ENCODE data around the gene STX11.
"Not testable (repeated sequence)": the region's sequence is repeated elsewhere in the genome, so short reads cannot be mapped to it uniquely, and the experiment has no call there.

The STX11 gene
- total RNA-seq: 36.0 to 324 (median 103) reads per million in 17 experiments

DNA sequence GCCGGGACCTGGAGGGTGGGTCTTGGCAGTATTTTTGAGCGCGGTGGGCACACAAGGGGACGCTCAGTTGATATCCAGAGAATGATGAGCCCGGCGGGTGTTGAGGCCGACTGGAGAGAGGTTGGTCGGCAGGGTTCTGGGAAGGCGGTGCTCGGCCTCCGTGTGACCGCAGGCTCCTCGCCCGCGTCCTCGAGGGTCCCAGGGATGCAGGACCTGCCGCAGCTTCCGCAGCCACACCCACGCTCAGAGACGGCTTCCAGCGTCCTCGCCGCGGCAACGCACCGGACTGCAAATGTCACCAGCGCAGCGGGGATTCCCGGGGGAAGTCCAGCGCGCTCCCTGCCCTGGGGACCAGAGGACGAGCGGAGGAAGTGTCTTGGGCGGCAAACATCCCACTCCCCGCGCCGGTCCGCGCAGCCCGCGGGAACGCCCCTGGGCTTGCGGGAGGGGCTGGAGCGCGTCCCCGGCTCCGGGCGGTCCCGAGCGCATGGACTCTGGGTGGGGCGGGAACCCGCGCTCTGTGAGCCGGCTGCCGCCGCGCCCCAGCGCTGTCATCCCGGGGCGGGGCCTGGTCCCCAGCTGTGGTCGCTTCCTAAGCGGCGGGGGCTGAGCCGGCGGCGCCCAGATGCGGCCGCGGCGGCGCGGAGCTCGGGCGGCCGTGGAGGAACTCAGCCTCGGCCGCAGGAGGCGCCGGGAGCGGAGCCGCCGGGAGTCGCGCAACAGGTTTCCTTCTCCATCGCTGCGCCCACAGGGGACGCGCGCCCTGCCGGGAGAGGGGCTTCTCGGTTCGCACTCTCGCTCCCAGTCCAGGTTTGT lies at the start of gene STX11:
STX11 (plus strand) TSS at position 624 of the 816 bp plus-strand sequence. CDS start 36,111 bp downstream, outside the sequence.
- DNase-seq: peak; percentile 94 to 97 (median 96)

- DNase-seq: no peak
These were observed 47.2 kb upstream of the STX11 start for GRCh38 chr6:144103026-144103563.

DNA sequence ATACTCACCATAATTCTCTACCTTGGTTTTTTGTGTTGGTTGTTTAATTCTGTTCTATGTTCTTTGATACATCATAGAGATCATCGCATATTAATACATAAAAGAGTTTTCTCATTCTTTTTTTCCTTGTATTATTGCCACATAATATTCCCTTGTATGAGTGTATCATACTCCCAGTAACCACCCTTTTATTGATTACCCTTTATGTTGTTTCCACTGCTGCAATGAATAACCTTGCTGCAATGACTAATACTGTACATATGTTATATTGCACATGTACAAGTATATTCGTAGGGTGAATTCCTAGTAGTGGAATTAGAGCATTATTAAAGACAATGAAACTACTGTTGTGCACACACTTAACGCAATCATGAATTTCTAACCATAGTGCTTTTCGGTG lies 45.8 kb upstream of the STX11 start:
- DNase-seq: no peak

DNA sequence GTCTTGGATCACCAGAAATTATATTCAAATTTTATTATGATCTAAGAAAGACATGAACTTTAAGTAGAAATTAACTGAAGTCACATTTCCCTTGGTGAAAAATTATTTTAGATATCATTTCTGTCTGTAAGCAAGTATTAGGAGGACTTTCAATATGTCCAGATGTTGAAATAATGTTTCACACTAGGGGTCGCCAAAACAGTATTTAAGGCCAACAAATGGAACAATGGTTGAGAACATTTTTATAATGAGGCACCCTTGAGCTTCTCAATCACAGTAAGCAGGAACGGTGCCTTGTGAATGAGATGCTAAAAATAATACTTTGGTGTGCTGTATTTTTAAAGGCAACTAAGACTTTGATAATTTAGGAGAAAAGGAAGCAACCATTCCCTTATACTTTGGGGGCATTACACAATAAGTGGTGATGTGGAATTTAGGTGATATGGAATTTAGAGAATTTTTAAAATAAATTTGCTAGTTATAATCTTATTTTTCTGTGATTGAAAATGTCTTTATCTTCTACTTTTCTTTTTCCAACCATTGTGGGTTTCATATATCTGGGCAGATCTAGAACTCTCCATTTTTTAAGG lies 45.3 kb upstream of the STX11 start:
- DNase-seq: peak; percentile 60 to 92 (median 87)

GRCh38 chr6:144106206-144106605 lies 44.1 kb upstream of the STX11 start:
- no peak for DNase-seq

GRCh38 chr6:144110210-144110609 lies 40.1 kb upstream of the STX11 start:
- no peak for DNase-seq

DNA sequence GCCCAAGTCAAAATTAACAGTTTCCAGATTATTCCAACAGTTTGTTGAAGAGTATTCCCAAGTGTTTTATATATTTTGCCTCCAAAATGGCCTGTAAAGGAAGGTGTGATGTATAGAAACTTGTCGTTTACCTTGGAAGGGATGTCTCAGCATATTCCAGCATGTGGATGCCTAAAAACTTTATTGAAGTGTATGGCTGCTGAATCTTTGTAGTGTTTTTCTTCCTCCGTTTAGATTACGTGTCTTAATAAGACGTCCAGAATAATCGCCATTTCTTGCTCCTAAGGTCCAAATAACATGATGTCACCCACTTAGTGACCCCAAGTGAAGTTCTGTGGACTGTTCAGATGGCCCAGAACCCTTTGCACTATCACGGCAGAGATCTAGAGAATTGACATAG lies 37.0 kb upstream of the STX11 start:
- no peak for DNase-seq

GRCh38 chr6:144115219-144115618 lies 35.1 kb upstream of the STX11 start:
- DNase-seq: no peak

DNA sequence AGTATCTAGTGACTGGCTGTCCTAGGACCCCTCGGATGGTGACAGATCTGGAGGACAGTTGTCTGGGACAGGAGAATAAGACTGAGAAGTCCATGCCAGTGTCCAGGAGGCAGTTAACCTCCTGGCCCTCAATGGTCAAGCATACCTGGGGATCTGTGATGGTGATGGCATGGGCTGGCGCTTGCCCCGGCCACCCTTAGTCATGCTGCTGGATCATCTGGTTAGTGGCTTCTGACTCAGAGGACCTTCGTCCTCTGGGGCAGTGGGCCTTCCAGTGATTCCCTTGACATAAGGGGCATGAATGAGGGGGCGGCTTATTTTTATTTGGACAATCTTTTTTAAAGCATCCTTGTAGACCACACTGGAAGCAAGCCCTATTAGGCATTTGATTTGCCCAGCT lies 30.9 kb upstream of the STX11 start:
- no peak for DNase-seq

DNA sequence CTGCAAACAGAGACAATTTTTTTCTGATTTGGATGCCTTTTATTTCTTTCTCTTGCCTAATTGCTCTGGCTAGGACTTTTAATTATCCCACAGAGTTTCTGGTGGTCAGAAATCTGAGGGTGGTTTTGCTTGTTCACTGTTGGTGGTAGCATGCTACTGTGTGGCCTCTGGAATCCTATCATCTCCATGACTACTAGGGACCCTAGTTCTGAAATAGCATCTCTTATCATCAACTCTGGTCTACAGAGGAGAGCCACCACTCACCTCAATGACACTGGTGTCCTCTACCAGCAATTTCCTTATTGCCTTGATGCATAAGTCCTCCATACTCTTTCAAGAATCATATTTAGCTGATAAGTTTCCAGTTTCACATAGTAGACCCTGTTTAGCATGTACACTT lies 27.5 kb upstream of the STX11 start:
- no peak for DNase-seq

DNA sequence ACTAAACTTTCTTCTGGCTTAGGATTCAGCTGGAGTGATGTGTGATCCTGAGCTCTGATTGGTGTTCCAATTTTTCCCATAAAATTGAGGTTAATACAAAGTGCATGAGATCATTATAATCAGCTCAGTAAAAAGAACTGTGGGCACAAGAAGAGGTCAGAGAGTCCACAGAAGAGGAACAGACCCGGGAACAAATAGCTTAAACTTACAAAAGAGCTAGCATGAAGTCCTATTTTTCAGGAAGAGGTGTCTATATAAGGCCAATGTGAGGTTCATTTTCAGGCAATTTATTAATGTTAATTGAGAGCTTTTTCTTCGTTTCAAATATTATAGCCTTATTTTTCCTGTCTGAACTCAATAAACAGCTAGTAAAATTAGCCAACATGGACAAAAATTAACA lies 26.9 kb upstream of the STX11 start:
- DNase-seq: peak; percentile 20 to 70 (median 43)

- peak in 3 of 4 experiments; percentile 10 to 66 (median 62) for DNase-seq
These were observed 26.5 kb upstream of the STX11 start for GRCh38 chr6:144123836-144124235.

GRCh38 chr6:144127097-144127496 lies 23.2 kb upstream of the STX11 start:
- DNase-seq: no peak

DNA sequence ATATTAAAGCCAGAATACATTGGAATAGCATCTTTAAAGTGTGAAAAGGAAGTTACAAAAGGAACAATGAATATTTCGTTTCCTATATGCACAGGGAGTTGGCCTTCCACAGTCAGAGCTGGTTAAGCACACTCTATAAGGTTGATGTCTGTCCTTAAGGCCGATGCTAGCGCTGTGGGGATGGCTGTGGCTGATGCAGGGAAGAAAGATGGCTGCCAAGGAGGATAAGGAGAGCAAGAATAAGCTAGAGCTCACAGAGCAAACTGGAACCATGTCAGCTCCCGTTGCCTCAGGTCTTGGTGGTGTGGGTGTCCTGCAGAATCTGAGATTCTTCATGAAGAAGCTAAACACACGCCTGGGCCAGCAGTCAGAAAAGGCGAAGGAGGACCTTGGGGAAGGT lies 20.8 kb upstream of the STX11 start:
- DNase-seq: no peak

DNA sequence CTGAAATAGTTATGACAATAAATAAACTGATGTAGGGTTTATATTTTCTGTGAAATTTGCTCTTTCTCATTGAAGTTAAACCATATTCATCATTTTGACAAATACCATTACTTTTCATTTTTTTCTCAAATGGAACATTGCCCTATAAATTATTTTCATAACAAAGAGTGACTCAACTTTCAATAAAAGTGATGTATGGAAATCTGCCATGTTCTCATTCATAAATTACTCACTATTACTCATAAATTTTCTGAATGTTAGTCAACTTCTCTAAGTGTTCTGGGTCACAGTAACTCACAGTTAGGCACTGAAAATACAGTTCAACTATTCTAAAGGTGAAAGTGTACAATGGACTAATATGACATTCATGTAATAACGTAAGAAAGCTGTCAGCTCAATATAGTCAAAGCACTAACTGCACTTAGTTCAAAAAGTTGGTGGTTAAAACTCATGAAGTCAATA lies 19.0 kb upstream of the STX11 start:
- DNase-seq: peak in 2 of 4 experiments; percentile 27 to 46

DNA sequence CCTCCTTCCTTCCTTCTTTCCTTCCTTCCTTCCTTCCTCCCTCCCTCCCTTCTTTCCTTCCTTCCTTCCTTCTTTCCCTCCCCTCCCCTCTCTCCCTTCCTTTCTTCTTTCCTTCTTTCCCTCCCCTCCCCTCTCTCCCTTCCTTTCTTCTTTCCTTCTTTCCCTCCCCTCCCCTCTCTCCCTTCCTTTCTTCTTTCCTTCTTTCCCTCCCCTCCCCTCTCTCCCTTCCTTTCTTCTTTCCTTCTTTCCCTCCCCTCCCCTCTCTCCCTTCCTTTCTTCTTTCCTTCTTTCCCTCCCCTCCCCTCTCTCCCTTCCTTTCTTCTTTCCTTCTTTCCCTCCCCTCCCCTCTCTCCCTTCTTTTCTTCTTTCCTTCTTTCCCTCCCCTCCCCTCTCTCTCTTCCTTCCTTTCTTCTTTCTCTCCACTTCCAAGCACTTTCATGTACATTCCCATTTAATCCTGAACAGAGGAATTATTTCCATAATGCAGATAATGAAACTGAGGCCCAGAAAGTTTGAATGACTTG lies 18.1 kb upstream of the STX11 start:
- not testable (repeated sequence) for DNase-seq

DNA sequence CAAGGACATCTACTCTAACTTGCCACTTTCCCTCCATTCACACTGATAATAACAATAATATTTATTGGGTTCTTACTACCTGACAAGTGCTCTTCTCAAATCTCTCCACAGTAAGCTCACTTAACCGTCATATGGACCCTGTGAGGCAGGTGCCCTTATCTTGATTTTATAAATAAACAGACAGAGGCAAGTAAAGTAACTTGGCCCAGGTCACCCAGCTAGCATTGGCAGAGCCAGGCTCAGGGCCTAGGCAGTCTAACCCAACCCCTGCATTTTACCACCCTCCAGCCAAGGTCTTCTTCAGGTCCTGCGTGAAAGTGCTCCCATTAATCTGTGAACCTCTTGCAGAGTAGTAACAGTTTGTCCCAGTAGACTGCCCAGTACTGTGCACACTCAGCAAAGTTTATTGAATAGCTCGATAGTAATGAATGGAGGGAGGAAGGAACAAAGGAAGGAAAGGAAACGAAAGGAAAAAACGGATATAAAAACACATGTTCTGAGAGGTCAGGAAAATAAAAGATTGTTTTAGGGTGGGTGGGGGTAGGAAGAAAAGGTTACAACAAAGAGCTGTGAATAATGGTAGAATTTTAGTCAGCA lies 17.0 kb upstream of the STX11 start:
- DNase-seq: no peak

DNA sequence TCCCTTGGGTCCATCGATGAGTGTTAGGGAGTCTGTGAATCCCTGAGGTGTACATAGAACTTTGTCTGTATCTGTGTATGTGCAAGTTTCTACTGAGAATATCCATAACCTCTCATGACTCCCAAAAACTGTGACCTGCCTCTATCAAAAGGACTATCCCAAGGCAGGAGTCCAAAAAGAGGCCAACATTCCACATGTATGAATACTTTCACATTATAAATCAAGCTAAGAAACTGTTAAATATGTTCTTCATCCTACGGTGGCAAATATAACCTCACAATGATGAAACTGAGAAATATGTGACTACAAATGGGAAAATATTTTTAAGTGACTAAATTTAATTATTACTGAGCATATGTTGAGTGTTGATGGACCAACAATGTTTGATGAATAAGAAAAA lies 16.1 kb upstream of the STX11 start:
- no peak for DNase-seq

- no peak for DNase-seq
These were observed 15.6 kb upstream of the STX11 start for GRCh38 chr6:144134737-144135136.

DNA sequence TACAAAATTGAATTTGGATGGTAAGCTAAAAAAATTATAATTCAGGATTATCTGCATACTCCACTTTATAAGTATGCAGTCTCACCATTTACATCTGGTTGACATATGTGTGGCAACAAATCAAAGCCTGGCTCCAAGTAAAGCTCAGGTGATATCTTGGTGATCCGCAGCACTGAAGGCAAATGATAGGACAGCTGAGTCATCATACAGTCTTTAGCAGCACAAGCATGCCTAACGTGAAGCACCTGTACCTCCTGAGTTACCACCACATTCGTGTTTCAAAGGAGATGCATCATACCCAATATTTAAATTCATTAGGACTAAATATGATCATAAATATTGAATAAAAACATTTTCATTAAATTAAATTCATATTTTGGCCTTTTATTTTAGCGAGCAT lies 11.8 kb upstream of the STX11 start:
- DNase-seq: no peak

DNA sequence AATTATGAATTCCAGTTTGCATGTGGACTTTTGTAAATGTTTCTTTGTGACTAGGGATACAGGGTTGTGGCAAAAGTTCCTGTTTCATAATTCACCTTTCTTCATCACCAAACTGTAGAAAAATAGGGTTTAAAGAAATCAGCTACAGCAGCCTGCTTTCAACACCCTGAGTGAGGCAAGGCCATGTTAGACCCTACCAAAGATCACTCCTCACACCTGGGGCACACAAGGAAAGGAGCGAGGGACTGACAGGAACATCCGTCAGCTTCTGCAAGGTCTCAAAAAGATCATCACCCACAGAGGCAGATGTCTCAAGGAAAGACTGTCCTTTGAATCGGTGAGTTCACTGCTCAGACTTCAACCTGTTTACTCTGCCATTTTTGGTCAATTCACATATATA lies 10.5 kb upstream of the STX11 start:
- DNase-seq: no peak

DNA sequence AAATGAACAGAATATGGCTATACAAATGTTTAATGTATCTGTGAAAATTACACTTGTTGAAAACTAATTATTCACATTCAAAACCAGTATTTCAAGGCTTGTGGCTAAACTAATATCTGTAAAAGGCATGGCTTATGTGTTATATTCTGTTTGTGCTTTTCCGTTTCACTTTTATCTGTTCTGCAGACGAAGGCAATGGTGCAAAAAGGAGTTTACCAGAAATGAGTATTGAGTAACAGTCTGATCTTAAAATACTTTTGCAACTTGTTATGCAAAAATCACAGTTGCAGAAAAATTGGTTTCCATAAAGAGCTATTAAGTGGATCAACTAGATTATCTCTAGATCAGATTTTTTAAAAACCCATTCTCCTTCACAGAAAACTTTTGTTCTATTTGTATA lies 9.4 kb upstream of the STX11 start:
- DNase-seq: no peak

DNA sequence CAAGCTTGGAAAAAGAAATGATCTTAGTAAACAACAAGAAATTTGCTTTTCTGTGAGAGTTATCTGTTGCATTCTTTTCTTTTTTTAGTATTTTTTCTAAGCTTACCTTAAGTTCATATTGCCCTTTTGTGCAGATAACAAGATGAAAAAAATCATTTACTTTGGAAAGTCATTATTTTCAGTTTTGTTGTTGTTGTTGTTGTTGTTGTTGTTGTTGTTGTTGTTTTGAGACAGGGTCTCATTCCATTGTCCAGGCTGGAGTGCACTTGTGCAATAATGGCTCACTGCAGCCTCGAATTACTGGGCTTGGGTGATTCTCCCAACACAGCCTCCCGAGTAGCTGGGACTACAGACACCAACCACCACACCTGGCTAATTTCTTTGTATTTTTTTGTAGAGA lies 8.8 kb upstream of the STX11 start:
- DNase-seq: no peak

Data from suppressor macrophage (primary cell).